Hair follicular keratinocyte (primary cell): ENCODE data around the gene WTAP. TPM values are rescaled to one million over a fixed set of nuclear protein-coding genes. Genes with fewer than 3 reads are reported as not detected.

Experiments
- total RNA-seq: library from RNA; depleted of rRNA; stranded (reverse); fragments of >200 nt; gene quantifications from 2 replicates; pipeline ENCODE4 v1.2.3, GENCODE V29; 2015

The WTAP gene
- total RNA-seq, result 57.6 and 69.3 TPM in 2 replicates

GRCh38 chr6:159726918-159727716 is at the start of gene WTAP:
Gene WTAP (plus strand): TSS chr6:159727506. CDS start chr6:159736266, 8,760 bp downstream.

GRCh38 chr6:159693128-159693893 is 34.0 kb upstream of the WTAP start, which contains the start of gene SOD2:
Gene SOD2 (minus strand): TSS chr6:159693241. CDS start chr6:159693167, 74 bp downstream.

GRCh38 chr6:159761873-159762680 is 34.8 kb downstream of the WTAP start, which contains the start of gene ACAT2:
Gene ACAT2 (plus strand): TSS chr6:159762045. CDS start chr6:159762088, 43 bp downstream.

GRCh38 chr6:159789377-159790148 is 62.3 kb downstream of the WTAP start, which contains the start of gene TCP1:
Gene TCP1 (minus strand): TSS chr6:159789602. CDS start chr6:159789468, 134 bp downstream.

GRCh38 chr6:159790149-159790955 is 63.0 kb downstream of the WTAP start, which contains the start of gene MRPL18:
Gene MRPL18 (plus strand): TSS chr6:159790467. CDS start chr6:159790588, 121 bp downstream.

GRCh38 chr6:159800141-159800865 is 73.0 kb downstream of the WTAP start, which contains the start of gene PNLDC1:
Gene PNLDC1 (plus strand): TSS chr6:159800276. CDS start chr6:159800308, 32 bp downstream.

Other genes starting within 250 kb of the WTAP start
- gene SOD2, start 34.3 kb upstream of the WTAP start, total RNA-seq, result 156 and 195 TPM in 2 replicates
- 169 and 192 TPM in 2 replicates for gene ACAT2, start 34.5 kb downstream of the WTAP start, total RNA-seq
- 171 and 301 TPM in 2 replicates for gene TCP1, start 62.1 kb downstream of the WTAP start, total RNA-seq
- gene MRPL18, start 63.0 kb downstream of the WTAP start, total RNA-seq, result 108 and 142 TPM in 2 replicates
- 0.94 TPM in 1 of 2 replicates, not detected in the other for gene PNLDC1, start 72.8 kb downstream of the WTAP start, total RNA-seq
- gene MAS1, start 163.5 kb downstream of the WTAP start, total RNA-seq, result not detected in 2 replicates
- gene IGF2R, start 241.6 kb downstream of the WTAP start, total RNA-seq, result 37.1 and 57.4 TPM in 2 replicates